ENCODE results near the gene FYB1.

DNA sequence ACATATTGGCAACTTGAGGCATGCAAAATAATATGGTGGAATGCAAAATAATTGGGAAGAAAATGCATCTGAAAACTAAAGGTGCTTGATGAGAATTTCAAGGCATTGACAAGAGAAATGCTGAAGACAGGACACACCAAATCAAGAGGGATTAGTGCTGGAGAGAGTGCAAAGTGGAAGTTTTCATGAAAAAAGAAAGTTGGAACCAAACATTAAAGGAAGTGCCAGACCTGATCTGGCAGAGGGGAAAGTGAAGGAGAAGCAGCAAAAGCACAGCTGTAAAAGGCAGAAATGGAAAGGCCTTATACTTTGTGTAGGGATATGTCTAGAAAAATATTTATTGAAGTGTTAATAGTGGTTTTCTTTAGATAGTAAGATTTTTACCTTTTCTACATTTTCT lies 35.3 kb upstream of the FYB1 start:
- TF ChIP-seq, protein P1, sequence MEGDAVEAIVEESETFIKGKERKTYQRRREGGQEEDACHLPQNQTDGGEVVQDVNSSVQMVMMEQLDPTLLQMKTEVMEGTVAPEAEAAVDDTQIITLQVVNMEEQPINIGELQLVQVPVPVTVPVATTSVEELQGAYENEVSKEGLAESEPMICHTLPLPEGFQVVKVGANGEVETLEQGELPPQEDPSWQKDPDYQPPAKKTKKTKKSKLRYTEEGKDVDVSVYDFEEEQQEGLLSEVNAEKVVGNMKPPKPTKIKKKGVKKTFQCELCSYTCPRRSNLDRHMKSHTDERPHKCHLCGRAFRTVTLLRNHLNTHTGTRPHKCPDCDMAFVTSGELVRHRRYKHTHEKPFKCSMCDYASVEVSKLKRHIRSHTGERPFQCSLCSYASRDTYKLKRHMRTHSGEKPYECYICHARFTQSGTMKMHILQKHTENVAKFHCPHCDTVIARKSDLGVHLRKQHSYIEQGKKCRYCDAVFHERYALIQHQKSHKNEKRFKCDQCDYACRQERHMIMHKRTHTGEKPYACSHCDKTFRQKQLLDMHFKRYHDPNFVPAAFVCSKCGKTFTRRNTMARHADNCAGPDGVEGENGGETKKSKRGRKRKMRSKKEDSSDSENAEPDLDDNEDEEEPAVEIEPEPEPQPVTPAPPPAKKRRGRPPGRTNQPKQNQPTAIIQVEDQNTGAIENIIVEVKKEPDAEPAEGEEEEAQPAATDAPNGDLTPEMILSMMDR (conservative IDR thresholded peaks at IDR 0.05 in 1 of 2, IDR thresholded peaks at IDR 0.05 in 1 of 2; ENCODE audit: extremely low read depth in 1 of 2, insufficient read depth in 1 of 2, low read depth in 1 of 2, low read length in 2 of 2) = no peak
- no peak for TF ChIP-seq EZH2 (IDR thresholded peaks at IDR 0.05; ENCODE audit: borderline replicate concordance, low read length)
